ENCODE results near the gene GRIK4. TPM values are rescaled to one million over a fixed set of nuclear protein-coding genes. Genes with fewer than 3 reads are reported as not detected.

The GRIK4 gene
- total and polyA plus RNA-seq, 9 of the 15 experiments (the other 6 are each of a cell fraction or from before 2014, with no cell fraction given) = not detected

- H3K27me3 ChIP-seq (ENCODE audit: control insufficient read depth in 2 of 2, insufficient read depth in 2 of 2, low read length in 2 of 2) = peaks cover 9 to 25% of the 10 kb centered on the region in 2 experiments; a peak in 4 of 5 replicates
- H3K4me3 ChIP-seq = no peak overlapping the region
- FAIRE-seq = no peak
- H2AFZ ChIP-seq (ENCODE audit: low read depth, low read length) = no peak overlapping the region
- ChIA-PET POLR2A (interaction anchor here (1.2 kb wide), 1 partner anchor 33 kb away, joined by 4 read pairs; no protein-coding TSS in a partner anchor), CTCF (ENCODE audit: low intra/inter-chr PET ratio) (no interaction called here)
- H3K79me2 ChIP-seq (ENCODE audit: control insufficient read depth, insufficient read depth, low read length) = no peaks in the 10 kb centered on the region
- H4K20me1 ChIP-seq (replicated peaks; ENCODE audit: control insufficient read depth, insufficient read depth, low read length) = no peaks in the 10 kb centered on the region
- intact Hi-C loops (cut with micrococcal nuclease) = no loop called here
- no peak for DNase-seq (ENCODE audit: extremely low read depth in 1 of 4, low spot score in 3 of 4)
- no peak for ATAC-seq
- WGBS (ENCODE audit: insufficient coverage, low coverage, missing lambda C conversion rate) = 11% methylated on average over 13 of the region's 14 CpGs
- TF ChIP-seq ZNF253 (CRISPR knock-in tag; conservative IDR thresholded peaks at IDR 0.05) (no peak), PHB (CRISPR knock-in tag; IDR thresholded peaks at IDR 0.05) (no peak), ZNF584 (CRISPR knock-in tag; IDR thresholded peaks at IDR 0.05; ENCODE audit: low read depth) (no peak), LCOR (CRISPR knock-in tag; IDR thresholded peaks at IDR 0.05) (no peak), BCL6 (CRISPR knock-in tag; IDR thresholded peaks at IDR 0.05) (no peak), HMG20A (CRISPR knock-in tag; conservative IDR thresholded peaks at IDR 0.05) (no peak), IRF9 (tag; IDR thresholded peaks at IDR 0.05) (no peak), ZNF23 (CRISPR knock-in tag; IDR thresholded peaks at IDR 0.05) (no peak), ZNF134 (CRISPR knock-in tag; conservative IDR thresholded peaks at IDR 0.05) (no peak), STAT6 (CRISPR knock-in tag; IDR thresholded peaks at IDR 0.05) (no peak), MXD1 (CRISPR knock-in tag; IDR thresholded peaks at IDR 0.05; ENCODE audit: borderline replicate concordance, poor library complexity, severe bottlenecking) (no peak), ETS2 (tag; IDR thresholded peaks at IDR 0.05; ENCODE audit: borderline replicate concordance, poor library complexity, severe bottlenecking) (no peak), TEAD4 (IDR thresholded peaks at IDR 0.05; ENCODE audit: low read length) (no peak), TEAD4 (CRISPR knock-in tag; IDR thresholded peaks at IDR 0.05; ENCODE audit: borderline replicate concordance) (no peak), ZNF41 (CRISPR knock-in tag; conservative IDR thresholded peaks at IDR 0.05) (no peak), POLR3G (IDR thresholded peaks at IDR 0.05; ENCODE audit: extremely low read depth, insufficient read length, insufficient replicate concordance) (no peak), EP400 (IDR thresholded peaks at IDR 0.05) (no peak), HMG20B (CRISPR knock-in tag; IDR thresholded peaks at IDR 0.05) (no peak)
- H3K4me2 ChIP-seq (ENCODE audit: insufficient read depth, low read length) = no peak overlapping the region
- no peaks in the 10 kb centered on the region; a peak in 1 of 5 replicates for H3K4me1 ChIP-seq (replicated peaks in 1 of 2; ENCODE audit: control insufficient read depth in 2 of 2, insufficient read depth in 2 of 2, low read length in 2 of 2)
- BruUV-seq (replicated peaks) = no TSS peak
- H3K9me1 ChIP-seq (ENCODE audit: control insufficient read depth, insufficient read depth, low read length) = no peaks in the 10 kb centered on the region
- in situ Hi-C loops (cut with MboI) = loop anchor here (5.0 kb wide), 1 partner anchor 163 kb away; the partner anchor contains the start of gene ARHGEF12
- H3K9me3 ChIP-seq (replicated peaks; ENCODE audit: control insufficient read depth, insufficient read depth, low read depth, low read length) = no peaks in the 10 kb centered on the region
- H3K9ac ChIP-seq (ENCODE audit: insufficient read depth in 1 of 2, low read depth in 2 of 2, low read length in 2 of 2) = no peak overlapping the region
- H3K36me3 ChIP-seq (ENCODE audit: control insufficient read depth, insufficient read depth, low read length) = no peaks in the 10 kb centered on the region
- no peak overlapping the region for H3K27ac ChIP-seq (ENCODE audit: extremely low read depth, low read depth, low read length)
Observed at GRCh38 chr11:120500414-120501071, 11.0 kb upstream of the GRIK4 start.

Measured in K562 (cell line).